Measurements from ENCODE around the gene C8G.

C8G gene

DNA sequence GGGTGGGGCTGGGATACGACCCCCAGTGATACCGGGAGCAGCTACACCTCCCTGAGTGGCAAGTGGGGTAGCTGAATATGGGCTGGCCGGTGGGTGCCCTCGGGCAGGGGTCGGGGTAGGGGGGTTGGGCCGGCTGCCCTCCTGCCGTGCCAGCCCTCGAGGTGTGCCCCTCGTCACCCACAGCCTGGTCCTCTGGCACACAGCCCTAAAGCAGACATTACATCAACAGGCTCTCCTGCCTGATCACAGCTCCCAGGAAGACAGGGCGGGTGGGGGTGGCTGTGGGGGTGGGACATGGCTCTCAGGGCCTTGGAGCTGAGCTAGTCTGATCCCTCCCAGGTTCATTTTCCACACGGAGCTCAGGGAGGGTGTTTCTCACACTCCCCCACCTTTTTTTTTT, 23.7 kb upstream of the C8G start:
- no peak for DNase-seq

DNA sequence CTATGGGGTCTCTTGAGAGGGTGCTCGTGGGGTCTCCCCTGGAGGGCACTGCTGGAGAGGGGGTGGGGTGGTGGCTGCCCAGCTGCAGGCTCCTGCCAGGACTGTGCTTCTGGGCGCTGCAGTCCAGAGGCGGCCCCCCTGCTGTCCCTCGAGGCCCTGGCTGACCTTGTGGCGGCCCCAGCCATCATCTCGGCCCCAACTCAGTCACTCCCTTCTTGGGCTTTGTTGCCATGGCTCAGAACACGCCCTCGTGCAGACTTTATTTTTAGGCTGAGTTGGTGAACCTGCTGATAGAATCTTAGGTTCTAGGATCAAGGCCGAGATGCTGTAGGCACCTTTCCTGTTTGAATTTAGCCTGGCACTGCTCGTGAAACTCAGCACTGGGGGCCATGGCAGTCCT, 23.3 kb upstream of the C8G start:
- DNase-seq, result no peak

DNA sequence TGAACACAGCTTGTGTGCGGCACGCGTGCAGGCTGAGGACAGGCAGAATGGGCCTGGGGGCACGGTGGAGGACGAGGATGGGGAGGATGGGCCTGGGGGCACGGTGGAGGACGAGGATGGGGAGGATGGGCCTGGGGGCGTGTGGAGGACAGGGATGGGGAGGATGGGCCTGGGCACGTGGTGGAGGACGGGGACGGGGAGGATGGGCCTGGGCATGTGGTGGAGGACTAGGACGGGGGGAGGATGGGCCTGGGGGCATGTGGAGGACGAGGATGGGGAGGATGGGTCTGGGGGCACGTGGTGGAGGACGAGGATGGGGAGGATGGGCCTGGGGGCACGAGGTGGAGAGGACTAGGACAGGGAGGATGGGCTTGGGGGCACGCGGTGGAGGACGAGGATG, 22.5 kb upstream of the C8G start:
- no peak for DNase-seq

DNA sequence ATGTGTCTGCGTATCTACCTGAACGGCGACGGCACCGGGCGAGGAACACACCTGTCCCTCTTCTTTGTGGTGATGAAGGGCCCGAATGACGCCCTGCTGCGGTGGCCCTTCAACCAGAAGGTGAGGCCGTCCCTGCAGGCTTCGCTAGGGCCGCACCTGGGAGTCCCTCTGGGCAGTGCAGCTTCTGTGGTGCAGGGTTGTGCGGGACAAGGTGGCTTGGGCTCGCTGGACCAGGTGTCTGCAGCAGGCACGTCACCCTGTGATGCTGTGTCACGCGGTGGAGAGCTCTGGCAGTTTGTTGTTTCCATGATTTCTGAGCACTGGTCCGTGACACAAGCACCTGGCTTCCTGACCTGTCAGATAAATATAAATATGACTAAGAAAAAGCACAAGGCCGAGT, 21.2 kb upstream of the C8G start:
- no peak for DNase-seq

DNA sequence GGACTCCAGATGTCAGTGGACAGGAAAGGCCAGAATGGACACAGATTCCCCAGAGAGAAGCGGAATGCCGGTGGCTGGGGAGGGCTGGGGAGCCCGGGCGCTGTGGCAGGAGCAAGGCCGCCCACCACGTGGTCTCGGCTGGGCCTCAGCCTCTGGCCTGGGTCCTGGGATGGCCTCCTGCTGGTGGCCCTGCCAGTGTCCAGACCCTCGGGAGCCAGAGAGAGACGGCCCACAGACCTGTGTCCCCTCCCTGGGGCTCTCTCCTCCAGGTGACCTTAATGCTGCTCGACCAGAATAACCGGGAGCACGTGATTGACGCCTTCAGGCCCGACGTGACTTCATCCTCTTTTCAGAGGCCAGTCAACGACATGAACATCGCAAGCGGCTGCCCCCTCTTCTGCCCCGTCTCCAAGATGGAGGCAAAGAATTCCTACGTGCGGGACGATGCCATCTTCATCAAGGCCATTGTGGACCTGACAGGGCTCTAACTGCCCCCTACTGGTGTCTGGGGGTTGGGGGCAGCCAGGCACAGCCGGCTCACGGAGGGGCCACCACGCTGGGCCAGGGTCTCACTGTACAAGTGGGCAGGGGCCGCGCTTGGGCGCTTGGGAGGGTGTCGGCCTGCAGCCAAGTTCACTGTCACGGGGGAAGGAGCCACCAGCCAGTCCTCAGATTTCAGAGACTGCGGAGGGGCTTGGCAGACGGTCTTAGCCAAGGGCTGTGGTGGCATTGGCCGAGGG, 19.5 kb upstream of the C8G start:
- DNase-seq, result no peak

- no peak for DNase-seq
These were observed 18.8 kb upstream of the C8G start for GRCh38 chr9:136926154-136926704.

DNA sequence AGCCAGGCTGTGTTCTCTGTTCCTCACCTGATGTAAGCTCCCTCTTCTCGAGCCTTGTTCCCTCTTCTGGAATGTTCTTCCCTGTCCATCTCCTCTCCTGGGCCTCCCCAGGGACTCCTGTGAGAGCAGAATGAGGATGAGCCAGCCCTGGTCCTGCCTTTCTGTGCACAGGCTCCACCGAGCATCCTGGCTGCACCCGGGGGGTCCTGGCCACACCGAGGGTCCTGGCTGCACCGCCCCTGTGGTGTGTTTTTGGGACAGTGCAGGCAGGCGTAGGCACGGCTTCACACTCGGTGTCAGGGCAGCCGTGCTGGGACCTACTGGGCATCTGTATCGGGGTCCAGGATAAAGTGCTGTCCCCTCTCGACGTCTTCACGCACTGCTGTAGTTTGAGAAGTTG, 18.3 kb upstream of the C8G start:
- no peak for DNase-seq

DNA sequence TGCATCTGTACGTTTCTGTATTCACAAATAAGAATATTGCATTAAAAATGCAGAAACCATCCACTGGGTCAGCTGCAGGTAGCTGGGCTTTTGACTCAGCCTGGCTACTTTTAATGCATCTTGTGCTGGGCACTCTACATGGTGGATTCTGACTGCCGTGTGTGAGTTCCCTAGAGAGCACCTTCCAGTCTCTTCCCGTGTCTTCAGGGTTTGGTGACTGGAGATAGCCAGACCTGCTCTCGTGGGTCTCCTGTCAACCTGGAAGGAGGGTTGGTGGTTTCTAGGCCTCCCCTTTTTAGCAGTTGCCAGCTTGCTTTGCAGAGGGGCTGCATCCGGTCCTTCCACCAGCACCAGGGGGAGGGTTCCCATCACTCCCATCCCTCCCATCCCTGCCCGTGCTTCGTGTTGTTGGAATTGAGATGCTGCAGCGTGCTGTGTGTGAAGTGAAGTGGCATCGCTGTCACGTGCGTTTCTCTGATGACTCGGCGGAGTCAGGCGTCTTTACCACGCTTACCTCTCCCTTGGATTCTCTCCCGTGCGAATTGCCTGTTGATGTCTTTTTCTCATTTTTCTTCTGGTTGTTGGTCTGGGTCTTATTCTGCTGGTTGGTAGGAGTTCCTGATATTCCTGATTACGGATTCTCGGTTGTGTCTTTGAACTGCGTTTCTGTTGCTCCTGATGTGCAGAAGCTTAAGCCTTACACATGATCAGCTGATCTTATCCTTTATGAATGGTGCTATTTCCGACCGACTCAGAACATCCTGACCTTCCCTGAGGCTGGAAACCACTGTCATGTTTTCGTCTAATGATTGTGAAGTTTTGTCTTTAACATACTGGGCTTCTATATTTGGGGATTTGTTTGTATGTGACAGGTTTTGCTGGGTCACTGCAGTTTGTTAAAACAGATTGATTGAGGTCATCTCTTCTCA, 17.4 kb upstream of the C8G start:
- no peak for DNase-seq

DNA sequence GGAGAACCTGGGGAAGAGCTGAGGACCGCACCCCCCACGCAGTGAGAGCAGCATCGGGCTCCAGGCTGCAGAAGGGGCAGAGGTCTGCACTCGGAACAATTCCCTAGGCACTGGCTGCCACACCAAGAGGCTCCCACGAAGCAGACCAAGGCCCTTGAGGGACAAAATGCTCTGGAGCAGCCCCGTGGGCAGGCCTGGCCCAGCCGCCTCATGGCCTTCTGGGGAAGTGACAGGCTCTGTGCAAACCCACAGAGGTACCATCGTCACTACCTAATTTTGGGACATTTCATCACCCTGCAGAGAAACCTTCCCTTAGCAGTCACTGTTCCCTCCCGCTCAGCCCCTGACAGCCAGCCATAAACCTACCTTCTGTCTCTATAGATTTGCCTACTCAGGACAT, 16.5 kb upstream of the C8G start:
- no peak for DNase-seq

DNA sequence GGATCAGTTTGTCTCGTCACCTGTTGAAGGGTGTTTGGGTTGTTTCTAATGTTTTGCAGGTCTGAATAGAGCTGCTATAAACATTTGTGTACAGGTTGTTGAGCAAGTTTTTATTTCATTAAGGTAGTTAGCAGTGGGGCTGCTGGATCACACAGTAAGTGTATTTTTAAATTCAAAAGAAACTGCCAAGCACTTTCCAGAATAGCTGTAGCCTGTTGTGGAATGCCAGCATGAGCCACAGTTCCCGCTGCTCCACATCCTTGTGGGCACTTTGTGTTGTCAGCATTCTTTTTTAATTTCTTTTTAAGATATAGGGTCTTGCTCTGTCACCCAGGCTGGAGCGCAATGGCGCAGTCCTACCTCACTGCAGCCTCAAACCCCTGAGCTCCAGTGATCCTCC, 15.0 kb upstream of the C8G start:
- no peak for DNase-seq

- DNase-seq, result no peak
These were observed 13.4 kb upstream of the C8G start for GRCh38 chr9:136931611-136932130.

- no peak for DNase-seq
These were observed 10.8 kb upstream of the C8G start for GRCh38 chr9:136934277-136934676.

- no peak for DNase-seq
These were observed 9.4 kb upstream of the C8G start for GRCh38 chr9:136935651-136936050.

DNA sequence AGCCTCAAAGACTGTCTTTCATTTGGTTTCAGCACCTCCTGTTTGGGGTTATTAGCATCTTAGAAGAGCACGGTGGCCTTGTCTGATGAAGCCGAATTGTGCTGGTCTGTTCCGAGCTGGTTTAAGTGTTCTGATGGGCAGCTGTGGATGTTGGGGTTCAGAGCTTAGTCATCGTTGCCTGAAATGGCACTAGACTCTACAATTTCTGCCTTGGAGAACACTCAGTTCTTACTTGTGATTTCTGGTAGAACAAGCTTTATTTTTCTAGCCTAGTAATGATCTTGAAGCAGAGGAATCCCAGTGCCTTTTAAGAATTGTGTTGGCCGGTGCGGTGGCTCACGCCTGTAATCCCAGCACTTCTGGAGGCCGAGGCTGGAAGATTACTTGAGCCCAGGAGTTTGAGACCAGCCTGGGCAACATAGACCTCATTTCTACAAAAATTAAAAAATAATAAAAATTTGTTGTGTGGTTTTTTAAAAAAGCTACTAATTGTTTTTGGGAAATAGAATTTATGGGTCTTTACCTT, 8.3 kb upstream of the C8G start:
- no peak for DNase-seq

DNA sequence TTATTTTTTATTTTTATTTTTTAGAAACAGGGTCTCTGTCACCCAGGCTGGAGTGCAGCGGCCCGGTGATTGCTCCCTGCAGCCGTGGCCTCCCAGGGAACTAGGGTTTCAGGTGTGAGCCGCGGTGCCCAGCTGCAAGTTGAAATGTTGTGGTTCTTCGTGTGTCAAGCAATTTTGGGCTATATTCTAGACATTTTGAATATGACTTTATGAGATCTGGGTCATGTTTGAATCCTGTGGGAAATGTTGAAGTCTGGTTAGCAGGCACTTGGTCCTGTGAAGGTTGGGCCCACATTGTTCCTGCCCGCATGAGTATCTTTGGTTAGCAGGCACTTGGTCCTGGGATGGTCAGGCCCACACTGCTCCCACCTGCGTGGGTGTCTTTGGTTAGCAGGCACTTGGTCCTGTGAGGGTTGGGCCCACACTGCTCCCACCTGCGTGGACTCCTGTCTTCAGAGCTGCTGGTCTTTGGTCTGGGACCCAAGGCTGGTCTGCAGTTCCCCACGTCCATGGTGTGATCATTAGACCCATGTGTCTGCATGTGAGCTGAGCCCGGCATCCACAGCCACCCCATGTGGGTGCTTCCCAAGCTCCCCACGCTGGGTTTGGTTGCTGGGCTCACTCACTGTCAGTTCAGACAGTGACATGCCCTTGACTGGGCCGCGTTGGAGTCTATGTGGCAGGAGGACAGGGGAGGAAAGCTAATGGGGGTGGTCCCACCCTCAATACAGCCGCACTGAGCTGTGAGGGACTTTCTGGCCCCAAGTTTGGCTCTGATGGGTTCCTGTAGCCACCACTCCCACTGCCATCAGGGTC, 7.6 kb upstream of the C8G start:
- no peak for DNase-seq

DNA sequence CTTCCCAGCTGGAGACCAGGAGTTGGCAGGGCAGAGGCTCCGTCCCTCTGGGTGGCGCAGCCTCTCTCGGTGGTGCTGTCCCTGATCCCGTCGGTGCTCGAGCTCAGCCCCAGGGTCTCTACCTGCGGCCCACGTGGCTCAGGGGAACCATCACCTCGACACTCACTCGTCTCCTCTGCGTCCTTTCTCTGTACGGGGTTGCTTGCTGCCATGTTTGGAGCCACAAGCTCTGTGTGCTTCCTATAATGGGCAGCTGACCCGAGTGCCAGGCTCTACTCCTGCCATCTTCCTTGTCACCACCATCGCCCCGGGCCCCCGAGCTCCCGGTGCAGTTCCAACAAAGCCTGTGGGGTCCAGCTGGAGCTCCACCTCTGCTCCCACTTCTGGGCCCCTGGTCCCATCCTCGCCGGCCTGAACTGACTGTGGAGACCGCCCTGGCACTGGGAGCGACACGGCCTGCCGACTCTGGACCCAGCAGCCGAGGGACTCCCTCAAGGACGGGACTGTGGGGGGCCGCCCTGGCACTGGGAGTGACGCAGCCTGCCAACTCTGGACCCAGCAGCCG, 5.5 kb upstream of the C8G start:
- no peak for DNase-seq

DNA sequence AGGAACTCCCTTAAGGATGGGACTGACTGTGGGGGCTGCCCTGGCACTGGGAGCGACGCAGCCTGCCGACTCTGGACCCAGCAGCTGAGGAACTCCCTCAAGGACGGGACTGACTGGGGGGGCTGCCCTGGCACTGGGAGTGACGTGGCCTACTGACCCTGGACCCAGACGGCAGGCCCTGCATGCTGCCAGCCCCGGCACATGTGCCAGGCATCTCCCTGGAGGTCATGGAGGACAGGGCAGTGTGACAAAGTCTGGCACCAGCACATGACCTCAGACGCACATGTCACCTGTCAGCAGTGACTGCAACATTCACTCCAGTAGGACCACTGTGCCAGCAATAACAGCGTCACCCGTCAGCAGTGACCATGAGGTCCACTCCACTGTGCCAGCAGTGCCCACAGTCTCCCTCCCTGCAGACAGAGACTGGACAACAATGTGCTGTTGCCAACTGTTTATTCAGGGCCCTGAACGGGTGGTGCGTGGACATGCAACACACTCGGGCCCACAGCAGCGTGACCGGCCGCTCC, 5.0 kb upstream of the C8G start:
- no peak for DNase-seq

- no peak for DNase-seq
These were observed 4.4 kb upstream of the C8G start for GRCh38 chr9:136940526-136941230.

DNA sequence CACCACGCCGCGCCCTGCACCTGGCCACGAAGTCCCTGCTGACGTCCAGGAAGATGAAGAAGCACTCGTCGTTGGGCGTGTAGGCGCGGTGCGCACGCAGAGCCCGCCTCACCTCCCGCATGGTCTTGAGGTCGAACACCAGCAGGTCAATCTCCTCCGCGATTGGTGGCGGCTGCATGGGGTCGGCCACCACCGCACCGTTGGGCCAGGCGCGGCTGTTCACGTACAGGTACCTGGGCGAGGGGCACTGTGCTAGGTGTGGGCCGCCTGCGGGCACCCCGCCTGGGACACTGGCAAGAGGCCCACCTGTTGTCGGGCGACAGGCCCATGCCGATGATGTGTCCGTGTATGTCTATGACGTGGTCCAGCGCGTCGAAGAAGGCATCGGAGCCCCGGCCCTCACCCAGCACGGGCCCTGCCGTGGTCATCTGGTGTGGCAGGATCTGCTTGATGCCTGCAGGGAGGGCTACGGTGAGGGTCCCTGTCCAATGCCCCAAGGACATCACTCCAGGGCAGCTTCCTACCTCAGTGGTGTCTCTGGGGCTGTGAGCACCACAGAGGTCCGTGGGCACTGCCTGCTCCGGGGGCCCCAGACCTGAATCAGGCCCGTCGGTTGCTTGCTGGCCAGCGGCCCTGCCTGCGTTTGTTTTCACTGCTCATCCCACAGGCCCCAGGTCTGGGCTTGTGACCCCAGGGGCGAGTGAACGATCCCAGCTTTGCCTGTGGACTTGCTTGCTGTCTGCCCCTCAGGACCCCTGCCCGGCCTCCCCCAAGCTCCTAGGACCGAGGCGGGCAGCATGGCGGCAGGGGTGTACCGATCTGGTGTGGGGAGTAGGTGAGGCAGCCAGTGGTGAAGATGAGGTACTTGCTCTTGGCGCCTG, 3.6 kb upstream of the C8G start:
- DNase-seq, result no peak

Measured in OCI-M1 (cell line).